Stimulated activated CD8-positive, alpha-beta memory T cell treated with anti-CD3 and anti-CD28 coated beads, Interleukin-15, amount 100 ng/mL, for 4 hours (primary cell): ENCODE measurements around the gene FHL1.
"Not testable (repeated sequence)": the region's sequence is repeated elsewhere in the genome, so short reads cannot be mapped to it uniquely, and the experiment has no call there.

ENCODE experiments used
- DNase-seq, 2 donors: peaks; one replicate each; pipeline ENCODE4 v3.0.0-alpha.2; 2020; ENCODE audit warnings: low read depth in 2 of 2

FHL1 gene

GRCh38 chrX:136209016-136209738 is 61.8 kb downstream of the FHL1 start:
- DNase-seq, result no peak

- no peak for DNase-seq
Observed at GRCh38 chrX:136209751-136210150, 62.4 kb downstream of the FHL1 start.

GRCh38 chrX:136210243-136210642 is 62.9 kb downstream of the FHL1 start:
- DNase-seq, result no peak

- no peak for DNase-seq
Observed at GRCh38 chrX:136210806-136211205, 63.5 kb downstream of the FHL1 start.

- DNase-seq, result no peak
Observed at GRCh38 chrX:136211766-136212556, 64.6 kb downstream of the FHL1 start.

- DNase-seq, result no peak
Observed at GRCh38 chrX:136212557-136213111, 65.3 kb downstream of the FHL1 start.

- no peak for DNase-seq
Observed at GRCh38 chrX:136214551-136214950, 67.2 kb downstream of the FHL1 start.

GRCh38 chrX:136215559-136215958 is 68.2 kb downstream of the FHL1 start:
- no peak for DNase-seq

GRCh38 chrX:136219893-136220292 is 72.6 kb downstream of the FHL1 start:
- DNase-seq, result no peak

GRCh38 chrX:136220540-136220939 is 73.2 kb downstream of the FHL1 start:
- no peak for DNase-seq

GRCh38 chrX:136220951-136221350 is 73.6 kb downstream of the FHL1 start:
- DNase-seq, result no peak

- no peak for DNase-seq
Observed at GRCh38 chrX:136221851-136222513, 74.6 kb downstream of the FHL1 start.

- DNase-seq, result no peak
Observed at GRCh38 chrX:136227074-136227473, 79.7 kb downstream of the FHL1 start.

- DNase-seq, result no peak
Observed at GRCh38 chrX:136227948-136228838, 80.9 kb downstream of the FHL1 start.

GRCh38 chrX:136228839-136229207 is 81.5 kb downstream of the FHL1 start:
- DNase-seq, result no peak

GRCh38 chrX:136237074-136237473 is 89.7 kb downstream of the FHL1 start:
- DNase-seq, result no peak

- not testable (repeated sequence) for DNase-seq
Observed at GRCh38 chrX:136237849-136238248, 90.5 kb downstream of the FHL1 start.

GRCh38 chrX:136246201-136246600 is 98.9 kb downstream of the FHL1 start:
- no peak for DNase-seq

- DNase-seq, result peak; percentile 24 to 33
Observed at GRCh38 chrX:136250191-136251040, 103.1 kb downstream of the FHL1 start.
